SH-SY5Y (cell line): ENCODE measurements around the gene CST8.

Source experiments
- GATA2 ChIP-seq: IDR thresholded peaks from 2 replicates; pipeline ENCODE4 v1.6.1; 2011; ENCODE audit warnings: mild to moderate bottlenecking, low read depth, low read length
- GATA3 ChIP-seq: IDR thresholded peaks from 2 replicates; pipeline ENCODE4 v1.6.1; 2011; ENCODE audit warnings: low read depth, mild to moderate bottlenecking, low read length, moderate library complexity

- no peak for TF ChIP-seq GATA2
- TF ChIP-seq GATA3, result no peak
Observed at GRCh38 chr20:23479043-23479442, 11.9 kb upstream of the CST8 start.
